T1000 (cell line): Measurements from ENCODE around the gene PROZ.

Source experiments
- DNase-seq: peaks from one replicate; lab custom pipeline; 2025; ENCODE audit warnings: mixed read lengths; lab: John Stamatoyannopoulos, UW

The PROZ gene

DNA sequence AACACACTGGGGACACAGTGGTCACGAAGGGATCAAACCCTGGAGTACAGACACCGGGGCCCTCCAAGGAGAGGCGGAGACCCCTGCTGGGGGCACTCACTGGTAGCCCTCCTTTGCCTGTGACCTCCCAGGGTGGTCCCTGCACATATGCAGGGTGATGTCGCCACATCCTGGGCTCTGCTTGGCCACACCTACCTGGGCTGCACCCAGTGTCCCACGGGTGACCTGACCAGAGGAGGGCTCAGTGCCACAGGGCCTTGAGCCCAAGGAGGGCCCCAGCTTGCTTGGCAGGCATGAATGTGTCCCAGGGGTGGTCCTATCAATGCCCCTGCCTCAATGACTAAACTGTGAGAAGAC is 45.9 kb downstream of the PROZ start:
- DNase-seq, result no peak

DNA sequence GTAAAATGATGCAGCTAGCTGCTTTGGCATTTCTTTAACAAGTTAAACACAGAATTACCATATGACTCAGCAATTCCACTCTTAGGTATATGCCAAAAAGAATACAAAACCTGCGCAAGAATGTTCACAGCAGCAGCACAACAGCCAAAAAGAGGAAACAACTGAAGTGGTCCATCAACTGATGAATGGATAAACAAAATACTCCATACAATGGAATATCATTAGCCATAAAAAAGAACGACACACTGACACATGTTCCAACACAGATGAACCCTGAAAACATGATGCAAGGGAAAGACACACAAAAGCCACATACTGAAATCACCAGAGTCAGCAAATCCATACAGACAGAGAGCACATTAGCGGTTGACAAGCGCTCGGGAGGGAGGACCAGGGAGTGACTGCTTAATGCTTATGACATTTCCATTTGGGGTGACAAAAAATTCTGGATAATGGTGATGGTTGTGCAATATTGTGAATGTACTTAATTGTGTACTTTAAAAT is 47.0 kb downstream of the PROZ start:
- no peak for DNase-seq

DNA sequence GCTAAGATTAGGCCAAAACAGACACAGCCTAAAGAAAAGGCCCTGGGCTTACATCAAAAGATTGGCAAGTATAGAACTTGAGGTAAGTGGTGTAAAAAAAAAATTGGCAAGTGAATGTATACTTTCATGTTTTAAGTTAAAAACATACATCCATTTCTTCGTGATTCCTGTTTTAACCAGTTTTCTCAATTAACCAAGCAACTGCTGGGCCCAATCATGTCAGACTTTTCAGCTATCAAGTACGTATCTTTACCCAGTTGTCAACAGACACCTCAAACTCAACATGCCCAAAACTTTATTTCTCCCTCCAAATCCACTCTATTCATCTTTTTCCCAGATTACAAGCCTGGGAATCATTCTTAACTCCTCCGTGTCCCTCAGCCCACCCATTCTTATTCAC is 49.0 kb downstream of the PROZ start:
- no peak for DNase-seq

DNA sequence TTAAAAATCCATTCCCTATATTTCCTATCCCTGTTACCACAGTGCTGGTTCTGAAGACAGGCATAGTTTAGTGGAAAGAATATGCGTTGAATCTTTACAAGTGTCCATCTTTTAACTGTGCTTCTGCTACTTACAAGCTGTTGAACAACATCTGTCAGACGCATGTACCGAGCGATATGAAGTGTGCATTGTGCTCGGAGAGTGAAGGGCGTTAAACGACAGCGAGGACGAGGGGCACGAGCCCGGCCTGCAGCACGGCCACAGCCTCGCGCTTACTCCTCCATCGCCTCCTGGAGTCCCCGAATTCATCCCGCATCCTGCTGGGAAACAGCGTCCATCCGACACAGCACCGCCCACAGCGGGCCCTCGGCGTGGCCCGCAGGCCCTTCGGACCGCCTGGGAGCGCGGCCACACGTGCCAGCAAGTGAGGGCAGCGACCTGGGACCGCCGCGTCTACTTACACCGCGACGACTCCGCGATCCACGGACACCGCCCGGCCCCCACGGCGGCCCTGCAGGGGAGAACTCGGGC is 49.5 kb downstream of the PROZ start:
- peak; percentile 65 for DNase-seq

DNA sequence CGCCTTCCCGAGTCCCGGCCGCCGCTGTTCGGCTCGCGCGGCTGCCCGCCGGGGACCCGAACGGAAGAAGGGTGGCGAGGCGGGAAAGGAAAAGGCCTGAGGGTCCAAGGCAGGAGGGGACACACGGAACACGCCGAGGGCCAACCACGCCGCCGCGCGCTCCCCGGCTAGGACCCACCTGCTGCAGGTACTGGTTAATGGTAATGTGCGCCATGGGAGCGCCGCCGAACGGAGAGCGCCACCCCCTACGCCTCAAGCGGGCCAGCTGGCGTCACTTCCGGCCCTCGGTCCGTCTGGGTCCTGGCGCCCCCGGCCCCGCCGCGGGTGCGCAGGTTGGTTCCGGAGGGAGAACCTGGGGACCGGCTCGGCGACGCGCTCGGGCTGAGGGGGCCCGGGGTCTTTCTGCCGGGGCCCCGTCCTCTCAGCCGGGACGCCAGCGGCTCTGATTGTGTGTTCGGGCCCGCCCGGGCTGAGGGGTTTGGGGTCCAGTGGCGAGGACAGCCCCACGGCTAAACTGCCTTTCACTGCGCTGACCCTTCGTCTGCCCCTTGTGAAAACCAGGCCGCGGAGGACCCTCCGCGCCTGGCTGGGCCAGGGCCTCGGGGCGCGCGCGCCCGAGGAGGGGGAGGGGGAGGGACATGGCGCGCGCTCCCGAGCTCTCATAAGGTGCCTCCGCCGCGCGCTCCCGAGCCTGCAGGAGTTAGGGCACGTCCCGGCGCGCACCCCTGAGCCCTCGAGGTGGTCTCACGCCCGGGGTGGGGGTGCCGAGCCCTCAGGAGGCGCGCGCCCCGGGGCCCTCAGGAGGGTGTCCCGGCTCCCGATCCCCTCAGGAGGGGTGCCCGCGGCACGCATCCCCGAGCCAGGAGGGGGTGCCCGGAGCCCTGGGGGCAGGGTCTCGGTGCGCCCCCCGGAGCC is 50.2 kb downstream of the PROZ start, which contains the start of gene PCID2:
TSS of gene PCID2 (minus strand) at position 249 of the 915 bp plus-strand sequence. CDS start at position 214, 35 bp downstream.
- DNase-seq, result peak; percentile 94

DNA sequence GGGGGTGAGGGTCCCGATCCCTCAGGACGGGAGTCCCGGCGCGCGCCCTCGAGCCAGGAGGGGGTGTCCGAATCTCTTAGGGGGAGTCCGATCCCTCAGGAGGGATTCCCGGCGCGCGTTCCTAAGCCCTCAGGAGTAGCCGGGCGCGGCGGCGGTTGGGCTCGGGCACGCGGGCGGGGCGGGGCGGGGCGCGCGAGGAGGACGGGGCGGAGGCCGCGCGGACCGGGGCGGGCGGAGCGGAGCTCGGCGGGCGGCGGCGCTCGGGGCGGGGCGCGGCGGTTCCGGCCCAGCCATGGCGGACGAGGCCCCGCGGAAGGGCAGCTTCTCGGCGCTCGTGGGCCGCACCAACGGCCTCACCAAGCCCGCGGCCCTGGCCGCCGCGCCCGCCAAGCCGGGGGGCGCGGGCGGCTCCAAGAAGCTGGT is 50.9 kb downstream of the PROZ start, which contains the start of gene CUL4A:
TSS of gene CUL4A (plus strand) at position 278 of the 423 bp plus-strand sequence. CDS start at position 293, 15 bp downstream.
- DNase-seq, result peak; percentile 88

DNA sequence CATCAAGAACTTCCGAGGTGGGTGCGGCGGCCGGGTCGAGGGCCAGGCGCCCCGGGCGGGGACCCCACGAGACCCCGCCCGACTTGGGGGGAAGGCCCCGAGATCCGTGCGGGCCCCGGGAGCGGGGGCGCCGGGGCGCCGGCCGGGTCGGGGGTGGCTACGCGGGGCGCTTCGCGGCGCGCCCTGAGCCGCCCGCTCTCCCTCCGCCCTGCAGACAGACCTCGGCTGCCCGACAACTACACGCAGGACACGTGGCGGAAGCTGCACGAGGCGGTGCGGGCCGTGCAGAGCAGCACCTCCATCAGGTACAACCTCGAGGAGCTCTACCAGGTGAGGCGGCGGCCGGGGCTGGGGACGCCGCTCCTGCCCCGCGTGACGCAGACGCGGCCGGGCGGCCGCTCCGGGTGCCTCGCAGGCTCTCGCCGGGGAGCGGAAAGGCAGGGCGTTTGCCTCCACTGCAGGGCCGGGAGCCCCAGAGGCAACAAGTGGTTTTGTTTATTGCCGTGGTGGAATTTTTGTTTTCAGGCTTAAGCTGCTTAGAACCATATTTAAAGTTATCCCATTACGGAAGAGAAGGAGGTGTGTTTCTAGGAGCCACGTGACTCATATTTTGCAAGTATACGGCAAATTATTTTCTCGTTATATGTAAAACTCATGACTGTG is 51.4 kb downstream of the PROZ start:
- peak; percentile 65 for DNase-seq

DNA sequence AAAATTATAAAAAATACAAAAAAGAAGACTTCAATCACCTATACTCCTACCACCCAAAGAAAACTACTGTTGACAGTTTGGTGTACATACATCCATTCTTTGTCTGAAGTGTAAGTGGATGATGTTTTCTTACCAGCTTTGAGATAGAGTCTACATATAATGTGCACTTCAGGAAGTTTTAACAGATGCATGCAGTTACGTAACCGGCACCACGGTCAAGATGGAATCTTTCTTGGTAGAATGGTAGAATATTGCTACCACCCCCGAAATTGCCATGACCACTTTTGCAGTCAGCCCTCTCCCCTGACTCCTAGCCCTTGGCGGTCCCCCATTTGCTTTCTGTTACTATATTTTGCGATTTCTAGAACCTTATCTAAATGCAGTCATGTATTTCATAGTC is 52.4 kb downstream of the PROZ start:
- DNase-seq, result no peak

DNA sequence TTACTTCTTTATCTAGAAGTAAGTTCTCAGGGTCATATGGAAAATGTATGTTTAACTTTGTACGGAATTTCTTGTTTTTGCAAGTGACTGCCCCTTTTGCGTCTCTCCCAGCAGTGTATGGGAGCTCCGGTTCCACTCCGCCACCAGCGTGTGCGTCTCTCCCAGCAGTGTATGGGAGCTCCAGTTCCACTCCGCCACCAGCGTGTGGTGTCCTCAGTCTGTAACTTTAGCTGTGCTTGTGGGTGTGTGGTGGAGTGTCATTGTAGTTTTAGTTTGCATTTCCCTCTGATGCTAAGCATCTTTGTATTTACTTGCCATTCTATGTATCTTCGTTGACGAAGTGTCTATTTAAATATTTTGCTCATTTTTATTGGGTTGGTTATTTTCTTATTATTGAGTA is 53.3 kb downstream of the PROZ start:
- DNase-seq, result no peak

DNA sequence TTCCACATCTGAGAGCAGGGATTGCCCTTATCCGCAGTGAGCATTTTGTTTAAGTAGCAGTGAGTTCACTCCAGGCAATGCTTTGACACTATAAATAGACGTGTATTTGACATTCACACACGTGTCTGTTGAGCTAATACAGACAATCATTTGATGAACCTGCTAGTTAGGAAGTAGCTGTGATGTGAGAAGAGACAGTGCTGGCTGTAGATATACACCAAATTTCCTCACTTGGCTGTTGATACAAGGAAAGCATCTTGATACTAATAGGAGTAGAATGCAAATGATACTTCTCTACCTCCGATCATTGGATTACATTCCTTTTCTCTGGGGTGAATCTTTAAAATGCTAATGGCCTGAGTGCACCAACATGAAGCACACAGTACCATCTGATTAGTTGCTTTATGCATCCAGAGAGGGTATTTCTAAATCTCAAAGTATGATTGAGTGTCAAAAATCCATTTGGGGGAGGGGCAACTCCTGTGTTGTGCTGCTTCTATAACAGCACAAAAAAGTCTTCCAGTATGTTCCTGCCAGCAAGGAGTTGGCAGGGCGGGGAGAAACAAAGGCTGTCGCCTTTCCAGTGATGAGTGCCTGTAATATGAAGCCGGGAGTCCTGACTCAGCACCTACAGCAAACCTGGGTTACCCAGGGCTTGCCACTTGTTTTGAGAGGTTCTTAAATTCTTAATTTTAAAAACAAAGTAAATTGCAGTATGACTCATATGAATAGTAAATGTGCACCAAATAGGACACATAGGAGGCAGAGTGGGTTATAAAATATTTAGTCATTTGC is 58.0 kb downstream of the PROZ start:
- peak; percentile 71 for DNase-seq

DNA sequence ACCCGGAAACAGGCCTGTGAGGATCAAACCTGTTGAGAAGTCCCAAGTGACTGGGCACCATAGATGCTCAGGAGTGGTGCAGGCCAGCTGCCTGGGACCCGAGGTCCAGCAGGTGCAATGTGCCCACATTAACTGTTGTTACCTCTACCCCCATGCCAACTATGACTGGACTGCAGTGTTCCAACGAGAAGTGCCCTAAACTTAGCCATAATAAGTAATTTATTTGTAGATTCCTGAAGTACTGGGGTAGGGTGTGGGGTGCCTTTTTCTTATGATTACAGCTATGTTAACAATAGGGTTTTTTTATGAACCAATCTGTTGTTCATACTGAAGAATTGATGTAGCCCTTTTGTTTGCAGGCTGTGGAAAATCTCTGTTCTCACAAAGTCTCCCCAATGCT is 60.1 kb downstream of the PROZ start:
- no peak for DNase-seq

DNA sequence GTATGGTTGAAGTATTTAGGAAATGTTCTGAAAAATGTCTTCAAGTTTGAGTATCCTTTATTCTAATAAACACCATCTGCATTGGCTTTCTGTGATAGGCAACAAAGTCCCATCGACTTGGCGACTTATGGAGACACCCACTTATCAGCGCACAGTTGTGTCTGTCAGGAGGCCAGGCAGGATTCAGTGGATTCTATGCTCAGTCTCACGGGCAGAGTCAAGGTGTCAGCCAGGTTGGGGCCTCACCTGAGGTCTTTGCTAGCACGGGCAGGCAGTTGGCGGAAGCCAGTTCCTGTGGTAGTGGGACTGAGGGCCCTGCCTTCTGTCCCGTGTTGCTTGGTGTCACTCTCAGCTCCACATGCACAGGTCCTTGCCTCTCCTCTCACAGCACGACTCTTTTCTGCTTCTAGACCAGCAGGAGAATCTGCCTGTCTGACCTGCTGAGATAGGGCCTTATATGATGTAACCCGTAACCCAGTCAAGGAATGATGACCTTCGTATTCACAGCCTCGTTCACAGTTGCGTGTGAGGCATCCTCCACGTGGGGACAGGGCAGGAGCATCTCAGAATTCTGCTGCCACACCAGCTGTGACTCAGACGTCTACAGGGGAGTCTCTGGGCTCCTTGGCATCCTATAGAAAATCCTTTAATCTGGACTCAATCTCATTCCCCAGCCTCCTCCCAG is 61.0 kb downstream of the PROZ start:
- no peak for DNase-seq

DNA sequence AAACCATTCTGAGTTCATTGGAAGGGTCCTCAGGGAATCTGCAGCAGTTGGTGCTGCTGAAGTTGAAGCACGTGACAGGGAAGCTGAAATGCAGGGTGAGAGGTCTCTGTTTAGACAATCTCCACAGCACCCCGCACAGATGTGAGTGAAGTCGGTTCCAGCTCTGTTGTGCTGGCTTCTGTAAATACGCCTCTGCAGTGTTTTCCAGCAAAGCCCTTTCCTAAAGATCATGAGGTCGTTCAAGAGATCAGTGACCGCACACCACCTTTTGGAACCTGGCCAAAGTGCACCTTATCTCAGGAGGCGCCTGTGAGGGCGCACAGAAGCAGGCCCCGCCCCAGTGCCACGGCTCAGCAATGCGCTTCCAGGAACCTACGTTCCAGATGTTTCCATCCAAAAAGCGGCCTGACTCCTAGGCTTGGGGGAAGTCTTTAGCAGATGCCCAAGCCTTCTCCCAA is 61.7 kb downstream of the PROZ start:
- no peak for DNase-seq

DNA sequence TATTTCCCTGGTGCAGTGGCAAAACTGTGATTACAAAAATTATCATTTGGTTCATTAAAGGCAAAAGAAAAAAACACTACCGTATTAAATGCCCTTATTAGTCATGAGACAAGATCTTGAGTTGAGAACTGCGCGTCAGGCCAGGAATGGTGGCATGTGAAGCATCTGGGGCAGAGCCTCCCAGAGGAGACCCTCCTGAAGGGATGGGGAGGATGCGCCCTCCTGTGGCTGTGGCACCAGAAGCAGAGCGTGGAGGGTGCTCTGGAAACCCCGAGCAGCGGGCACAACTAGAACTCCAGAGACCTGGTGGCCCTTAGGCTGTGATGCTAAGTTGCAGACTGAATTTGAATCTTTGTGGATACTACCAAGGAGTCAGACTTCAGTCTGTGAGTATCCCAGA is 62.4 kb downstream of the PROZ start:
- DNase-seq, result no peak
